GM18858 (cell line): Measurements from ENCODE around the gene GUK1.
A peak's percentile ranks its signal among the peaks of the same experiment; 100 is the strongest.
"Not testable (repeated sequence)": the region's sequence is repeated elsewhere in the genome, so short reads cannot be mapped to it uniquely, and the experiment has no call there.

Experiments
- ATAC-seq: cut with Tn5 transposase; IDR thresholded peaks from one replicate; pipeline ENCODE4 v1.9.1; 2021; ENCODE audit not compliant: unreplicated experiment

GUK1 gene

DNA sequence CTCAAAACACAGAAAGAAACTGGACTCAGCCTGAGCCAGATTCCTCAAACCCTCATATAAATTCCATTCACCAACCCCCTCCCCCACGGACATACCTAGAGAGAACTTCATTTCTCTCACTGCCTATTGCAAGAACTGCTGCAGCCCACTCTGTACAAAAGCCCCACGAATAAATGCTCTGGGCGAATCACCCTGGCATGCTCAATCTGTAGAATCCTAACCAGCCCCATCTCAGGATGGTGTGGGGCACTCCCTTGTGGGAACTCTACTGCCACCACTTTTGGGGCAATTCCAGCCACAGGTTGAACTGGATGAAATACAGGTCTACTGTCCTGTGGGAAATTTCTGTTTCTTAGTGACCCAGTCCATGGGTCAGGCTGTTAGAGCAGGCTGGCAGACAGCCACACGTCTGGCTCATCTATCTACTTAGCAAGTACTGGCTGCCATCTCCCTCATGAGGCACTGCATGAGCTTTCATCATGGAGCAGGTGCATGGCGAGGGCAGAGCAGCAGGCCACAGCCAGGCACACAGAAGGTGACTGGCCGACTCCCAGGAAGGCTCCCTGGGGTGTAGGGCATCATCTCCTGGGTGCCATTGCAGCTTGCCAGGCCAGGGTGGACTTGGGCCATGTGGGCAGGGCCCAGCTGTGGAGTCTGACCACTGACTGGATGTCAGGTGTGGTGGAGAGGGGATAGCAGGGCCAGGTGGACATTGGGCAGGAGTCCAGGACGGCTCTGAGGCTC is 35.4 kb upstream of the GUK1 start:
- ATAC-seq: no peak

DNA sequence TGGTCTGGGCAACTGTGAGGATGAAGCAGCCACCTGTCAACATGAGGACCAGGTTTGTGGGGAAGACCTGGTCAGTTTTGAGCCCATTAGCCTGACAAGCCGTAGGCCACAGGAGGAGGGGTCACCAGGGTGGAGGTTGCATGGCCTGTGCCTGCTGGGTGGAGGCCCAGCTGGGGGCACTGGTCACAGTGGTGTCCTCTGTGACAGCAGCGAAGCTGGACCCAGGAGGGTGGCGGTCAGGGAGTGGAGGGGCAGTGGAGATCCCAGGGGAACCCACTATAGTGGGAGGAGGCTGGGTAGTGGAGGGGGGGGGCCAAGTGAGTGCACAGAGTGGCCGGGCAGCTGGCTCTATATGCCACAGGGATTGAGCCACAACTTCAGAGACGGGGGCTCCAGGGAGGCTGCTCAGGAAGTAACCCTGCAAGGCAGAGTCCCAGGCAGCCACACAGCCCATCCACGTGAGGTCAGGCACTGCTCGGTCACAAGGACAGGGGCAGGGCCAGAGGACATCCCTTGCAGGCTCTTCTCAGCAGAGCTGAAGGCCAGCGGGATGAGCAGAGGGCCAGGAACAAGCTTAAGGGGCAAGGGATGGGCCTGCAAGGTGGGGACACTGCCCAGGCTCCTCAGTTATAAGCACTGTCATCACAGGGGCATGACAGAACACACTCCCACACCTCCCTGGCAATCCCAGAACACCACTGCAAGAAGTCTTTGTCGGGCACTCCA is 34.6 kb upstream of the GUK1 start:
- no peak for ATAC-seq

DNA sequence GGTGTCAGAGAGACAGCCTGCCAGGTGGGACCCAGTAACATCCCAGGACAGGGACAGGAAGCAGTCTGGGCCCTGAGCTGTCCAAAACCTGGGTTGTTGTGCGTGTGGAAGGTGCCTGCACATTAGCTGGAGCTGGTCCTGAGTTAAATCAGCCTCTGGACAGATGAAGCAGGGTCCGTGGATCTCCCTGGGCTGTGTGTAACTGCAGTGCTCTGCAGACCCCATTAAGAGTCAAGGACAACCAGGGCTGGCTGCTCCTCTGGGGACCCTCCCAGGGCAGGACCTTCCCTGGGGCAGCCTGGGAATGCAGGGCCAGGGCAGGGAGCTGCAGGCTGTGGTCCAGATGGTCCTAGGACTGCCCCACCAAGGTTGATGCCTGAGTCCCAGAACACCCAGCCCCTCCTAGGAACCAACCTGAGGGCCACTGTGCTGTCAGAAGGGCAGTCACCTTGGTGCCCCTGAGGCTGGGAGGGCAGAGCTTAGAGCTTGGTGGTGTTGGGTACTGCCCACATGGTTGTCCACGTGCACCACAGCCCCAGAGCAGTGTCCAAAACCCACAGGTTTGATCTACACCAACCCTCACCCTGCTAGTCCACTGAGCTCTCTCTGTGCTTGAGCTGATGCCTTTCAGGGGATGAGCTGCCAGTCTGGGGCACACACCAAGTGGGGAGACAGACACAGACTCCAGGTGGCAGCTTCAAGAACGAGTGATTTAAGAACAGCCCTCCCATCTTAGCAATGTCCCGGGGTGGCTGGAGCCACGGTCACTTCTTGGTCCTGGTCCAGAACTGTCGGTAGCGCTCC is 33.9 kb upstream of the GUK1 start:
- ATAC-seq: no peak

DNA sequence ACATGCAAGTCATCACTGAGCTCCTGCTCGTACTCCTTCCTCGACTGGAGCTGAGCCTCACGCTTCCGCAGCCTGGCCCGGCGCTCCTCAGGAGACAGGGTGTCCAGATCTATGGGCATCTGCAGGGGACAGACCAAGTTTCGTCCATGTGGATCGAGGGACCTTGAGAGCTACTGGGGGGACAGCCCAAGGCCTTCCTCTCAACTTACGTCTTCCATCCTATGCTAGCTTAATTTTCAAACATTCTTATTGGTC is 33.4 kb upstream of the GUK1 start:
- ATAC-seq: no peak

DNA sequence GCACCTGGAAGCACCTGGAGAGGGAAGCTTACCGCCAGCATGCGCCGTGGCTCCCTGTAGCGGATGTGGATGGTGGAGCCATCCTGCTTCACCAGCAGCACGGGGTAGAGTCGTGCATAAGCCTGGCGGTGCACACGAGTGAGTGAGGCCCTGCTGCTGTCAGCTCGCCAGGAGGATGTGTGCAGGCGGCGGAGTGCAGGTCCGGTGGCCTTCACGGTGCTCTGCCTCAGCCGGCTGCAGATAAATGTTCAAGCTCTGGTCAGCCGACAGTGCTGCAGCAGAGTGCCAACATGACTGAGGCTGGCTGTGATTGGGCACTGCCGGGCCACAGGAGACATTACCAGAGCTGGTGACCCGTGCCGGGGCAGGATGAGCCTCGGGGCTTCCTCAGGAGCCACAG is 32.4 kb upstream of the GUK1 start:
- ATAC-seq: no peak

DNA sequence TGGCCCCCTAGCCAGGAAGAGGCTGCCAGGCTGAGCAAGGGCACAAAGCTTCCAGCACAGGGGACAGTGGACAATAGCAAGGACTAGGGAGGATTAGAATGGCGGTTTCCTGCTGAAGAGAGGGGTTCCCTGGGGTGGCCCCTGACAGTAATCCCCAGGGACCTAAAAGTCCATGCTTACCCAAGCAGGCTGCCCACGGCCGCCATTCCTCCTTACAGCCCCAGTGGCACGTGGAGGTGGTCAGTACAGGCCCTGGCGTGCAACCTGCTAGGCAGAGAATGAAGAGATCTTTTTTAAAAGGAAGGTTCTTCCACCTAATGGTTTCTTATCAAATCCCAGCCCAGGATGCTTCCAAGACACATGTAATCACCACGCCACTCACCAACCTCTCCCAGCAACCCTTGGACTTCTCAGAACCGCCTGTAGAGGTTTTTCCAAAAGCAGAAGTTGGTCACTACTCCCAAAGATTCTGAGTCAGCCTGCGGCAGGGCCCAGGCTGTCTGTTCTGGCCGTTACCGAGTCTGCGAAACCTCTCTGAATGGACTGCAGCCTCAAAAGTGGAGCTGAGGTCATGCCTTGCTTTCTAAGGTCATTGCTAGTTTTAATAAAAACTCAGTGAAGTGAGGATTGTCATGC is 31.9 kb upstream of the GUK1 start:
- ATAC-seq: no peak

DNA sequence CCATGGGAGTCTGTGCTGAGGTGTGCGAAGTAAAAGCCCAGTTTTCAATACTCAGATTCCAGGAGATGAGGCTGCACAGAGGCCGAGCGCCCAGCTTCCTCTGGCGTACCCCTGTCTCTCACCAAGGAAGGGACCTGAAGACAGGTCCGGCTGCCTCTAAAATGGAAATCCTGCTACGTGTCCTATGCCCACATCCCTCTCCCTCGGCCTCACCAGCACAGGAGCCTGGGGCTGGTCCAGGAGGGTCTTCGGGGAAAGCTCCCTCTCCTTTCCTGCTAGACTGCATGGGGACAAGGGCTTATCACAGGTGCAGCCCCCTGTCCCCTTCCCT is 31.4 kb upstream of the GUK1 start:
- ATAC-seq: peak; percentile 10

DNA sequence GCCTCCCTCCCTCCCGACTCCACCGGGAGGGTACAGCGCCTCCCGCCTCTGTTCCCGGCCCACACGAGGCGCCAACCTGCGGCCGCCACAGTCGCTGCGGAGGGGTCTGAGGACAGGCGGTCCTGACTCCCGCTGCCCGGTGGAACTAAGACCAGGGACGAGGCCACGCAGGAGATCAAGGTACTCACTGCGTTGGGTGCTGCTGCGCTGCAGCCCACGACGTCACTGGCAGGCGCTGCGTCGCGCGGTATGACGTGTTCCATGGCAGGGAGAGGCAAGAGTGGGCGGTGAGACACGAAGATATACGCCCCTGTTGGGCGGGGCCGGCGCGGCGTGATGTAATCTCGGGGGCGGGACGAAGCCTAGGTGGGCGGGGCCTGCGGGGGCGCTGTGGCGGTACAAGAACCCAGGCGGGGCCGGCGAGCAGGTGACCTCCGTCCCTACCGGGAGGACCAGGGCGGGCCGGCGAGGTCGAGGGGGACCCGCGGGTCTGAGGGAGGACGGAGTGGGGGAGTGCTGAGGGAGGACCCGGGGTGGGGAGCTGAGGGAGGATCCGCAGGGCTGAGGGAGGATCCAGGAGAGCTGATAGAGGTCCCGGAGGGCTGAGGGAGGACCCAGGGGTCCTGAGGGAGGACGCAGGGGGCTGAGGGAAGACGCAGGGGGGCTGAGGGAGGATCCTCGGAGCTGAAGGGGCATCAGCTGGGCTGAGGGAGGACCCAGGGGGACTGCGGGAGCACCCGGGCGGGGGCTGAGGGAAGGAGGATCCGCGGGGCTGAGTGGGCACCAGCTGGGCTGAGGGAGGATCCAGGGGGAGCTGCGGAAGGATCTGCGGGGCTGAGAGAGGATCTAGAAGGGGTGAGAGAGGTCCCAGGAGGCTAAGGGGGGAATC is 30.8 kb upstream of the GUK1 start, which contains the start of gene MRPL55:
Gene MRPL55 (minus strand): TSS at position 227 of the 889 bp plus-strand sequence. CDS start 1,039 bp downstream, outside the sequence.
- ATAC-seq: peak; percentile 88

DNA sequence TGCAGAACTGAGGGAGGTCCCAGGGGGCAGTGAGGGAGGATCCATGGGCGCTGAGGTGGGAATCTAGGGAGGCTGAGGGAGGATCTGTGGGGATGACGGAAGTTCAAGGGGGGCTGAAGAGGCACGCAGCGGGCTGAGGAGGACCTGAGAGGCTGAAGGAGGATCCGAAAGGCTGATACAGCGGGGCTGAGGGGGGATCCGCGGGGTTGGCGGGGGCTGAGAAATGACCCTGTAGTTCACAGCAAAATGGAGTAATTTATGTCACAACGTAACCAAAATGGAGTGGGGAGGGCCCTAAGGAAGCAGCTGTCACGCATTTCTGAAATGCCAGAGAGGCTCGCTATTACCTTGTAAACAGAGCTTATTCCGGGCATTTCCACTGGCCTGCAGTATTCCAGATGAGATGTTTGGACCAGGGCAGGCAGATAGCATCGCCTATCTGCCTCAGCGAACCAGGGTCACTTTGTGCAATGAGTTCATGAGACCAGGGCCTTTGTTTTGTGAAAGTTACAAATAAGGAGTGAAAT is 30.1 kb upstream of the GUK1 start:
- ATAC-seq: no peak

DNA sequence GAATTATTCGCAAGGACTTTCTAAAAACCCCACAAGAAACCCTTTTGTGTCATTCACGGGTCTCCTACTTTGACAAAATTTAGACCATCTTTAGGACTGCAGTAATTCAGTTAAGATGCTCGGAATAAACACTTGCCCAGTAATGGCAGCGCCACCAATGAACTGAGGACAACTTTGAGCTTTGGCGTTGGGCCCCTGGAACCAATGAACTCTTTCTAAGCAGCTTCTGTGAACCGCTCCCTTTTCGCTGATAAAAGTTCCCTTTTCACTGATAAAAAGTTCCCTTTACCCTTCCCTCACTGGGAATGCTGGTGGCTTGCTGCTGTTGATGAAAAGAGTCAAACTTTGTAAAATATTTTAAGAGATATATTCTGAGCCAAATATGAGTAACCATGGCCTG is 29.5 kb upstream of the GUK1 start:
- no peak for ATAC-seq

DNA sequence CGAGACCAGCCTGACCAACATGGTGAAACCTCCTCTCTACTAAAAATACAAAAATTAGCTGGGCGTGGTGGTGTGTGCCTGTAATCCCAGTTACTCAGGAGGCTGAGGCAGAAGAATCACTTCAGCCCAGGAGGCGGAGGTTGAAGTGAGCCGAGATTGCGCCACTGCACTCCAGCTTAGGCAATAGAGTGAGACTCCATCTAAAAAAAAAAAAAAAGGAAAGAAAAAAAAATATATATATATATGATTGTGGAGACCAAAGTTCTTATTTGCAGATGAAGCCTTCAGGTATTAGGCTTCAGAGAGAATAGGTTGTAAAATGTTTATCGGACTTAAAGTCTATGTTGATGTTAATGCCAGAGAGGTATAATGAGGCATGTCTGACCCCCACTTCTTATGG is 28.8 kb upstream of the GUK1 start:
- ATAC-seq: not testable (repeated sequence)

DNA sequence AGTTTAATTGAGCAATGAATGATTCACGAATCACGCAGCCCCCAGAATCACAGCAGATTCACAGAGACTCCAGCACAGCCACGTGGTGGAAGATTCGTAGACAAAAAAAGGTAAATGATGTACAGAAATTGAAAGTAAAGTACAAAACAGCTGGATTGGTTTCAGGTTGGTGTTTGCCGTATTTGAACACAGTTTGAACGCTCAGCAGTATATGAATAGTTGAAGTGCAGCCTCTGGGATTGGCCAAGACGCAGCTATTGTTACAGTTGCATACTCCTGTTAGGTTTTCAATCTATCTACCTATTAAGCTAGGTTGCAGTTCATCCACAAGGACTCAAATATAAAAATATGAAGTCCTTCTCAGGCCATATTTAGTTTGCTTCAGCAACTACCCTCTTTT is 27.9 kb upstream of the GUK1 start:
- ATAC-seq: no peak

DNA sequence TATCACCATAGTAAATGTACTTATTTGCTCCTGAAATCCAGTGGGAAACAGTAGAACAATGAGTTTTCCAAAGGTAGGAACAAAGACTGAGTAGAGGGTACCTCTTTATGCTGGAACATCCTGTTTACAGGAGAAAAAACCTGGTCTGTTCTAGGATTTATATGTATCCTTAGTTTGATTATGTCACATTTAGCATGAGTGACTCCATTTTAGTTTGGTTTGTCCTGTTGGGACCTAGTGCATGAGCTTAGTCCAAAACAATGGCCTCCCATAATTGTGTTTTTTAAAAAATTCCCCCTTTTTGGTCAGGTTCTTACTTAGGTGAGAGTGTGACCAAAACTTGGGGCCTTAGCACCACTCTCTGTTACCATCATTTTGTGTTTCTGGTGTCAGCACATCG is 27.5 kb upstream of the GUK1 start:
- no peak for ATAC-seq

DNA sequence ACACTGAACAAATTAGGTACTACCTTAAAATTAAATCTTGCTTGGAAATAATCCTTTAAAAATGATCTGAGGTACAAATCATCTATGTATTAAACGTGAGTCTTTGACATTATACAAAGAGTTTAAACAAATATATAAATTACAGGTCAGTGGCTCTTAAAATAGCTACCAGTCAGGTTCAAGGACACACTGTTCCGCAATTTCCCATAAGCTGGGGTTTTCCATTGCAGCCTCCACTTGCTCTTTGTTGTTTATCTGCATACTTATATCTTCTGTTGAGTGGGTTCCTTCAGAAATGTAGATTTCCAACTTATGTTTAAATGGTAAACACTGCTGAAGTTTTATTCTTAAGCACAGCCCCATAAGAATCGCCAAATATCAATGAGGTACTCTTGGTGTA is 25.3 kb upstream of the GUK1 start:
- no peak for ATAC-seq

DNA sequence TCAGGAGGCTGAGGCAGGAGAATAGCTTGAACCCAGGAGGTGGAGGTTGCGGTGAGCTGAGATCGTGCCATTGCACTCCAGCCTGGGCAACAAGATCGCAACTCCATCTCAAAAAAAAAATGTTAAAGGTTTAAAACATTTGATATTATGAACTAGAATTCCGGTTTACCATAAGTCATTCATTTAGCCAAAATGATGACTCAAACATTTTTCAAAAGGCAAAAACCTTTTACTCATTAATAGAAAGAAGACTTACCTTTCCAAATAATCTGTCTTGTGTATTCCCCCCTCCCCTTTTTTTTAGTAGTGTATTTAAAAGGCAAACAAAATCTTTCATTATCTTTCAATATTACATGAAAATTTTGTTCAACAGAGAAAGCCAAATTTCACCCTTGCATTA is 22.7 kb upstream of the GUK1 start:
- no peak for ATAC-seq

DNA sequence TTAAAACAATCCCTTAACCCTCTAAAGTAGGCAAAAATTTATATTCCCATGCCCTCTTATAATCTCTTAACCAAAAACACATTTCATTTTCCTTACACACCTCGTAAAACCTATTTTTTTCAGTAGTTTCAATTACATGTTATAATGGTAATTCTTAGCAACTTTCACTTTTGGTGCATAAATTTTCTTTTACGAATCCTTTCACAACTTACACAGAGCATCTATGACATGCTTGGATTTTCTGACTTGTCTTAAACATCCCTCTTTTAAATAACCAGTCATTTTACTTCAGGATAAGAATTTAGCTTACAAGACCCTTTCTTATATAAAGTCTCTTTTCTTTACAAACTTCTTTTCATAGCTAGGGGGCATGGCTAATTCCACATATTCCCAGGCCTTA is 22.0 kb upstream of the GUK1 start:
- ATAC-seq: no peak

DNA sequence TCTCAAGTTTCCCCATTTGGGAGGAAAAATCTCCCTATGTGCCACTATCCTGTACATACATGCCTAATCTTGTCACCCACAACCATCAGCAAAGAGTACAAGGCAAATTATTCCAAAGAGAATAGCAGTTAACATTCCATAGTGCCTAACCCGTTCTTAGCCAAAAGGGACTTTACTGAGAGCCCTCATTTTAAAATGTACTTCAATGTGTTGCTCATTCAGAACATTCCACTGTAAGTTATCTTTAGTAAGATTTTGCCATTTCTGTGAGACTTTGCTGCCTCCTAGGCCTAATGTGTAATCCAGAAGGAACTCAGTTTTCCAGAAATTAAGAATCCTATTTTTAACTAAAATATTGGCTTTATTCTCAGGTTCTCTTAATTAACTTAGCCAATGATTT is 19.7 kb upstream of the GUK1 start:
- no peak for ATAC-seq

DNA sequence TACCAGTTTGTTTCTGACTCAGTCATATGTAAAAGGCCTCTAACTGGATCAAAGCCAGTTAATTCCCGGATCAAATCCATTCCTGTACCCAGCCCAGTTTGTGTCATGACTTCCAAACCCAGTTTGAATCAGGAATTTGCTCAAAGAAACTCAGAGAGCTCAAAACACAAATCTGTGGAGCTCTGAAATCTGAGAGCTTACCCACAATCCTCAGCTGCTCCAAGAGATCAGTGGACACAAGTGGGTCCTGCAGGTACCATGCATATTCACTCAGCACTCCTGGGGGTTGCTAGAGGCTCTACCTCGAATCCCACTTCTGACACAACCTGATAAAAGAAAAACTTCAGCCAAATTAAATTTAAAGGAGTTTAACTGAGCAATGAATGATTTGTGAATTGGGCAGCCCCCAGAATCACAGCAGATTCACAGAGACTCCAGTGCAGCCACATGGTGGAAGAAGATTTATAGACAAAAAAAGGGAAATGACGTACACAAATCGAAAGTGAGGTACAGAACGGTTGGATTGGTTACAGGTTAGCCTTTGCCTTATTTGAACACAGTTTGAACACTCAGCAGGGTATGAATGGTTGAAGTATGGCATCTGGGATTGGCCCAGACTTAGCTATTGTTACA is 19.1 kb upstream of the GUK1 start:
- no peak for ATAC-seq

DNA sequence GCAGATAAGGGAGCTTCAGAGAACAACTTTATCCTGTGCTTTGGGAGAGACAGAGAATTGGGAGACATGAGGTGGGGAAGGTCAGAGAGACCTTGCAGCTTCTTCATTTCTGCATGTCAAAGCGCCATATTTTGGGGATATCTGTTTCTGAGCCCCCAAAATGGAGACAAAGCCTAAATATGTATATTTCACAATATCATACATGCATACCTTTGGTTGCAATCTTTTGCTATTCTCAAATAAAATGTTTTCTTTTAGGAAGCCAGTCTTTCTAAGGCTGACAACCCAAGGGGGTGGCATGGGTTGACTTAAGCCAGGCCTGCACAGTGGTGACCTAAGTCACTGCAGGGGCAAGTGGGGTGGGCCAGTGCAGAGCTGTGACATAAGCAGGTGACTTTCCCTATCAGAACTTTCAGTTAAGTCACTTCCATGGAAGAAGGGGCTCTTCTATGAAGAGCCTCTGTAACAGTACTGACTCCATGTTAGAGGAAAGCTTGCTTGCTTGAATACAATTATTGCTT is 17.1 kb upstream of the GUK1 start:
- no peak for ATAC-seq

DNA sequence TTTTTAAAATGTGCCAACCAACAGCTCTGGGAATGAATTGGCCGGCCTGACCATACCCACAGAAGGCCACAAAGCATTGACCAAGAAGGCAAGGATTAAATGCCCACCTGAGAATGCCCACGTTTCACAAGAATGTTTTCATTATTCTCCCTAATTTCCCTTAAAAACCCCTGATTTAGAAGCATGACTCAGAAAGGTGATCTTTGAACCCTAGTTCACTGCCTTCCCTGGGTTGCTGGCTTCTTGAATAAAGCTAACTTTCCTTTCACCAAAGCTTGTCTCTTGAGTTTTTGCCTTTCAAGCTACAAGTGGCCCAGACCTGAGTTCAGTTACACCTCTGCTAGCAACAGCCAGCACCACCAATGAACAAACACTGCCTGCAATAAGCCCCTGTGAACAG is 16.6 kb upstream of the GUK1 start:
- no peak for ATAC-seq
